NCI-H1436 treated with DMSO at 0.1 percent for 48 hours (cell line): ENCODE data around the gene CSN1S1.
A peak's percentile ranks its signal among the peaks of the same experiment; 100 is the strongest.
"Not testable (repeated sequence)": the region's sequence is repeated elsewhere in the genome, so short reads cannot be mapped to it uniquely, and the experiment has no call there.

ENCODE experiments used
- DNase-seq: peaks from one replicate; lab custom pipeline; 2025; lab: John Stamatoyannopoulos, UW

Gene CSN1S1

GRCh38 chr4:69930768-69931167 is at the start of gene CSN1S1:
Gene CSN1S1 (plus strand): TSS chr4:69931068. CDS start chr4:69932556, 1,488 bp downstream.
- DNase-seq = no peak

GRCh38 chr4:69881173-69881773 is 49.6 kb upstream of the CSN1S1 start:
- DNase-seq = peak; percentile 4

GRCh38 chr4:69882150-69882549 is 48.7 kb upstream of the CSN1S1 start:
- no peak for DNase-seq

- no peak for DNase-seq
Observed at GRCh38 chr4:69888336-69888735, 42.5 kb upstream of the CSN1S1 start.

GRCh38 chr4:69894186-69894585 is 36.7 kb upstream of the CSN1S1 start:
- no peak for DNase-seq

GRCh38 chr4:69894721-69895120 is 36.1 kb upstream of the CSN1S1 start:
- no peak for DNase-seq

GRCh38 chr4:69896530-69897116 is 34.2 kb upstream of the CSN1S1 start:
- DNase-seq = no peak

GRCh38 chr4:69907151-69907550 is 23.7 kb upstream of the CSN1S1 start:
- DNase-seq = no peak

- no peak for DNase-seq
Observed at GRCh38 chr4:69909195-69909594, 21.7 kb upstream of the CSN1S1 start.

- DNase-seq = no peak
Observed at GRCh38 chr4:69910016-69910782, 20.7 kb upstream of the CSN1S1 start.

- DNase-seq = no peak
Observed at GRCh38 chr4:69920874-69921273, 10.0 kb upstream of the CSN1S1 start.

- not testable (repeated sequence) for DNase-seq
Observed at GRCh38 chr4:69923782-69924410, 7.0 kb upstream of the CSN1S1 start.

- no peak for DNase-seq
Observed at GRCh38 chr4:69934150-69934549, 3.3 kb downstream of the CSN1S1 start.

GRCh38 chr4:69936566-69936965 is 5.7 kb downstream of the CSN1S1 start:
- DNase-seq = no peak

- no peak for DNase-seq
Observed at GRCh38 chr4:69951602-69952001, 20.7 kb downstream of the CSN1S1 start.

GRCh38 chr4:69957209-69957608 is 26.3 kb downstream of the CSN1S1 start:
- no peak for DNase-seq

- DNase-seq = no peak
Observed at GRCh38 chr4:69965628-69966027, 34.8 kb downstream of the CSN1S1 start, which contains the start of gene CSN2. Gene CSN2 (minus strand): TSS chr4:69965728. CDS start chr4:69960995, 4,733 bp downstream.

GRCh38 chr4:69970071-69970470 is 39.2 kb downstream of the CSN1S1 start:
- no peak for DNase-seq

- DNase-seq = no peak
Observed at GRCh38 chr4:69974631-69975030, 43.8 kb downstream of the CSN1S1 start.

GRCh38 chr4:69977582-69977981 is 46.7 kb downstream of the CSN1S1 start:
- DNase-seq = no peak

GRCh38 chr4:69984030-69984443 is 53.2 kb downstream of the CSN1S1 start:
- DNase-seq = peak; percentile 68

GRCh38 chr4:69986663-69987062 is 55.8 kb downstream of the CSN1S1 start:
- no peak for DNase-seq

GRCh38 chr4:69991016-69991415 is 60.1 kb downstream of the CSN1S1 start:
- no peak for DNase-seq
